ENCODE measurements around the gene NCMAP.
"Not testable (repeated sequence)": the region's sequence is repeated elsewhere in the genome, so short reads cannot be mapped to it uniquely, and the experiment has no call there.

Gene NCMAP

DNA sequence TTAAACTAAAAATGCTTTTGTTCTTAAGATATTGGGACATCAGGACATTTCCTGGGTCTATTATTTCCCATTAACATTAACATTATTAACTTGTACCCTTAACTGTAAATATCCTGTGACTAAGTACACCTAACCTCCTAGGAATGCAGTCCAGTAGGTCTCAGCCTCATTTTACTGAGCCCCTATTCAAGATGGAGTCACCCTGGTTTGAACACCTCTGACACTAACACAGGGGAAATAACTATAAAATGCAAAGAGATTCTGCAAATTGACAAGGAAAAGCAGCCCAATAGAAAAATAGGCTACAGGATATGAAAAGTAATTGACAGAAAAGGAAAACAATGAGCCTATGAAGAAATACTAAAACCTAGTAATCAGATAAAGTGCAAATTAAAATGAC lies 11.6 kb upstream of the NCMAP start:
- DNase-seq, result no peak

DNA sequence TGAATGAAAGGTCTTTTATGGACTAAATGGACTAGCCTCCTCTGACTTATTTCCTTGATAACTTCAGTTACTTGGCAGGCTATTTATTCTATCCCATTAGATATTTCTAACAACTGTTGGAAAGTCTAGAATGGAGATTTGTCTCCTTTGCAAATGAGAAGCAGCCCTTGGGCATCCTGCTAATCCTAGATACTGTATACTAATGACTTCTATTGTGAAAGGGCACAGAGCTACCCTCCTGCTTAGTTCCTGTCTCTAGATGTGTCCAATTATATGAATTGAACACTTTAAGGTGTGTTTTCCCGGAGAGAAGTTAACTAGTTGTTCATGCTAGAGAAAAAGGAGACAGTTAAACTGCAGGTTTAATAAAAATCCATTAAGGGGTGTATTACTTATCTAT lies 10.2 kb upstream of the NCMAP start:
- no peak for DNase-seq

DNA sequence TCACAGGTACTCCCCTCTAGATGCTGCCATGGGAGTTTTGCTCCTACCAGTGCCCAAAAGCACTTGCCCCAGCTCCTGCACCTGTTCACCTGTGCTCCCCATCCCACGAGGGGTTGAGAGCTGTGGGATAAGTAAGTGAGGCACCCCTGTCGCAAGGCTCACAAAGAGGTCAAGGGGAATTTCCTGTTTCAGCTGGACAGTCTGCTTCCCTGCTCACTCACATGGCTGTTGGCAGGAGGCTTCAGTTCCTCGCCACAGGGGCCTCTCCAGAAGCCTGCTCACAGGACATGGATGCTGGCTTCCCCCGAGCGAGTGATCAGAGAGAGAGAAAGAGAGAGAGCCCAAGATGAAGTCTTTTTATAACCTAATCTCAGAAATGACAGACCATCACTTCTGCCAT lies 8.7 kb upstream of the NCMAP start:
- no peak for DNase-seq

GRCh38 chr1:24548070-24548469 lies 7.8 kb upstream of the NCMAP start:
- no peak for DNase-seq

DNA sequence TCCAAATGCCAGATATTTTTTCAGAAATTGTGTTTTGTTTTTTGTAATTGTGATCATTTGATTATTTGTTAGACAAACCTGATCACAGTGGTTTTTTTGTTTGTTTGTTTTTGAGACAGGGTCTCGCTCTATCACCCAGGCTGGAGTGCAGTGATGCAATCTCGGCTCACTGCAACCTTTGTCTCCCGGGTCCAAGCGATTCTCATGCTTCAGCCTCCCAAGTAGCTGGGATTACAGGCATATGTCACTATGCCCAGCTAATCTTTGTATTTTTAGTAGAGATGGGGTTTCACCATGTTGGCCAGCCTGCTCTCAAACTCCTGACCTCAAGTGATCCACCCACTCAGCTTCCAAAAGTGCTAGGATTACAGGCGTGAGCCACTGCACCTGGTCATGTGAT lies 6.7 kb upstream of the NCMAP start:
- not testable (repeated sequence) for DNase-seq

GRCh38 chr1:24551290-24551959 lies 4.5 kb upstream of the NCMAP start:
- no peak for DNase-seq

GRCh38 chr1:24551960-24552571 lies 3.8 kb upstream of the NCMAP start:
- DNase-seq, result no peak

DNA sequence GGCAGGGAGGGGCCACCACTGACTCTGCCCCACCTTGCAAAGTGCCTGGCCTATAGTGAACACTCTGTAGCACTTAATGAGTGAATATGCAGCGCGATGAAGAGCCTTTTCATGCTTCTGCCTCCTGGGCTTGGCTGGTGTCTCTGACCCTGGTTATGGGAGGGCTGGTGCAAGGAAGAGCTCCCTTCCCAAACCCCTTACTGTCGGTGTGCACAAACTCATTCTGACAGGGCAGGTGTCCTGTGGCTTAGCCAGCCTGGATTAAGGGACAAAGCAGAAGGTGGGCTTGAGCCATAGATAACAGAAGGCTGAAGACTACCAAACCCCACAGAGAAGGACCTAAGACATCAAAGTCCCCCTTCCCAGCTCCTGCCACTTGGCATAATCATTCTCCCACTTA lies 2.0 kb upstream of the NCMAP start:
- DNase-seq, result no peak

- DNase-seq, result no peak
These were observed 1.2 kb upstream of the NCMAP start for GRCh38 chr1:24554714-24555113.

GRCh38 chr1:24556414-24556795 lies 518 bp downstream of the NCMAP start:
- no peak for DNase-seq

- no peak for DNase-seq
These were observed 1.3 kb downstream of the NCMAP start for GRCh38 chr1:24557220-24557619.

DNA sequence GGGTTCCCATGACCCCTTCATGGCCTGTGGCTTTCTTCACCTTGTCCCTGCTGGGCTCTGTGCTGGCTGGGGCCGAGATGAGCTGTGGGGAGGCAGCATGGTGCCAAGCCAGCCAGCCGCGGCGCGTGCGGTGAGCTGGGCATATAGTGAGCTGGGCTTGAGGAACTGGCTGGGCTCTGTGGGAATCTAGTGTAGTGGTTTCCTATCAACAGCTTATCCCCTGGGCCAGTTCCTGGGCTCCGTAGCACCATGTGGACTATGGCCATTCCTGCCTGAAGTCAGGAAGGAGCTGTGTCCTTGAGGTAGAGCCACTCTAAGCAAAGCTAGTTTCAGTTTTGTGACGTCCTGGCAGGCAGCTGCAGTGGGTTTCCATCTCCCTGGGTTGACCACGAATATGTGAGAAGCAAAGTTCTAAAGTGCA lies 1.8 kb downstream of the NCMAP start:
- DNase-seq, result no peak

- DNase-seq, result no peak
These were observed 2.6 kb downstream of the NCMAP start for GRCh38 chr1:24558455-24558854.

GRCh38 chr1:24558902-24559791 lies 3.3 kb downstream of the NCMAP start:
- DNase-seq, result no peak

- no peak for DNase-seq
These were observed 4.5 kb downstream of the NCMAP start for GRCh38 chr1:24560361-24560760.

GRCh38 chr1:24562625-24563024 lies 6.7 kb downstream of the NCMAP start:
- no peak for DNase-seq

GRCh38 chr1:24564695-24565094 lies 8.8 kb downstream of the NCMAP start:
- no peak for DNase-seq

DNA sequence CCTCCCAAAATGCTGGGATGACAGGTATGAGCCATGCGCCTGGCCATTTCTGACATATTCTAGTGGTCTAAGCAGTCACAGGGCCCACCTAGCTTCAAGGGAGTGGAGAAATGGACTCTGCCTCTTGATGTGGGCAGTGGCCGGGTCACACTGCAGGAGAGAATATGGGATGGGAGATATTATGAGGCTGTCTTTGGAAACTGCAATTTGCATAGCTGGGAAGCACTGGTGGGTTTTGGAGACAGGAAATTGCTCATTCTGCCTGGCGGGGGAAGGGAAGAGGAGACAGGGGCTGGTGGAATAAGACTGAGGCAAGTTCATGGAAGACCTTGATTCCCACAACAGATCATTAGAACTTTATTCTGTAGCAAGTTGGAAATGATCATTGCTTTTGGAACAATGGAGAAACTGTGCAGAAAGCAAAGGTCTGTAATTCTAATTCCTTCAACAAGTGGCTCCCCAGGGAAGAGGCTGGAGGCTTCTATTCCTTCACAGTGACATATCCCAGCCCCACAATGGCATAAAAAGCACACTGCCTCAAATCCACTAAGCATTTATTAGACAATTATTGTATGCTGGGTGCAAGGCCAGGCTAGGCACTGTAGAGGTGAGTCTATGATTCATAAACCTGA lies 10.5 kb downstream of the NCMAP start:
- no peak for DNase-seq

GRCh38 chr1:24567792-24568388 lies 12.0 kb downstream of the NCMAP start:
- DNase-seq, result no peak

DNA sequence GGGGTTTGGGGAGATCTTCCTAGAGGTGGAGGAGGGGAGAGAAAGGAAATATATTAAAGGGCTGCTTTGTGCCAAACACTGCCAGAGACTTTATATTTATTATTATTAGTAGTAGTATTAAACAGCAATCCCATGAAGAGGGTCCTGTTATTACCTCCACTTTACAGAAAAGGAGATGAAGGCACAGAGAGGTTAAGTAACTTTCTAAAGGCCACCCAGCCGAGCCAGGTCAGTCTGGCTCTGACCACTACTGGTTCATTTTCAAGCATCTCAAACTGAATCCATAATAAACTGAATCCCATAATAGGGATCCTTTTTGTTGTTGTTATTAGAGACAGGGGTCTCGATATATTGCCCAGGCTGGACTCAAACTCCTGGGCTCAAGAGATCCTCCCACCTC lies 12.6 kb downstream of the NCMAP start:
- no peak for DNase-seq

DNA sequence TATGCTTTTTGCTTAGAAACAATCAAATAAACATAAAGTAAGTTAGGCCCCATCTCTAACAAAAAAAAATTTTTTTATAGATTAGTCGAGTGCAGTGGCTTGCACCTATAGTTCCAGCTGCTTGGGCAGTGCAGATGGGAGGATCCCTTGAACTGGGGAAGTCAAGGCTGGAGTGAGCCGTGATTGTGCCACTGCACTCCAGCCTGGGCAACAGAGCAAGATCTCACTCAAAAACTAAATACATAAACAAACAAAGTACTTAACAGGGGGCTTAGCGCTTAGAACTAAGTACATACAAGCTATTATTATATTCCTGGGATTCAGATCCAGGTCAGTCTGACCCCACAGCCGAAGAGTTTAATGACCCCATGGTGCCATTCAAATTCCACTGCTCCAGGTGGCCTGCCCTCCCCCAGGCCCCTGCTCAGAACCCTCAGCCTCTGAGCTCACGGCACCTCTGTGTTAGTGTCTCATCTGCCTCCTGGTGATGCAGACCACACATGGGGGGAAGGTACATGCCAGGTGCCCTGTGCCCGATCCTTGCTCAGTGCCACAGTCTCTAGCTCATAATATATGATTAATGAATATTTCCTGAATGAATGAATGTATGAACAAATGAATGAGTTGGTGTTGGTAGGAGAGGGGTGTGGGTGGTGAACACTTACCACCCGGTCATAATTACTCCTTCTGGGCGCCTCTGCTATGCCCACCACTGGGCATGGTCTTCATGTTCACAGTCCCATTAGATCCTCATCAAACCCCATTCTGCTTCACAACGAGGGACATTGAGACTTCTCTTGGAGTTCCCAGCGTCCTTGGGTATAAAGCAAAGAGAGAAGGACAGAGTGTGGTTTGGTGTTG lies 14.6 kb downstream of the NCMAP start:
- DNase-seq, result no peak

GRCh38 chr1:24572301-24572700 lies 16.4 kb downstream of the NCMAP start:
- no peak for DNase-seq
